Right cardiac atrium (tissue), 5 donors: ENCODE data around the gene RDH16. TPM values are rescaled to one million over a fixed set of nuclear protein-coding genes. Genes with fewer than 3 reads are reported as not detected.
"Not testable (repeated sequence)": the region's sequence is repeated elsewhere in the genome, so short reads cannot be mapped to it uniquely, and the experiment has no call there.

Source experiments
- ATAC-seq, 2 donors: fragments of 200-7000 bp; cut with Tn5 transposase; one replicate each; pipeline versions ENCODE4 v1.8.0 to v1.9.1; 2020; ENCODE audit warnings: moderate library complexity in 2 of 2, mild to moderate bottlenecking in 1 of 2
- DNase-seq, 3 donors: peaks; one replicate each; pipeline ENCODE4 v3.0.0-alpha.2; 2020
- H3K27ac ChIP-seq: one replicate; pipeline ENCODE4 v1.5.1; 2013; ENCODE audit warnings: mild to moderate bottlenecking, low read length, control low read depth, moderate library complexity
- H3K27me3 ChIP-seq: one replicate; pipeline ENCODE4 v1.6.1; 2013; ENCODE audit not compliant: control insufficient read depth, insufficient read depth
- H3K4me1 ChIP-seq: one replicate; pipeline ENCODE4 v1.6.1; 2013; ENCODE audit warnings: low read length; ENCODE audit not compliant: control insufficient read depth, insufficient read depth
- H3K4me3 ChIP-seq: one replicate; pipeline ENCODE4 v1.5.1; 2013; ENCODE audit warnings: low read length, control low read depth
- H3K9me3 ChIP-seq: one replicate; pipeline ENCODE4 v1.6.1; 2013; ENCODE audit warnings: low read length; ENCODE audit not compliant: control insufficient read depth
- WGBS: extraction: QIAGEN DNeasy Blood & Tissue Kit; methylation state at CpG from one replicate; pipeline ENCODE4 v1.1.7; 2013; 5-methylcytosine and 5-hydroxymethylcytosine counted together
- intact Hi-C, 4 donors: fragments of 100-400 bp; cut with DNase I; formaldehyde crosslinking; loops; one replicate each; pipeline versions ENCODE4 v1.11.0 to v1.14.0; 2022 to 2023
- polyA plus RNA-seq: library from polyadenylated mRNA; stranded (reverse); fragments of 200-250 nt; gene quantifications from one replicate; pipeline ENCODE4 v1.2.3, GENCODE V29; 2013
- total RNA-seq, 4 donors: library from RNA; stranded (reverse); fragmentation: NEBNext Ultra II Directional; extraction: Animal tissue kit (Norgen Biotek cat#: 25700); gene quantifications; one replicate each; pipeline ENCODE4 v1.2.1, GENCODE V29; 2021
- donor health status: healthy with polysubstance abuse.
- donor health status: DM: no; HTN: yes; CAD: no.
- donor health status: DM: no; HTN: no; CAD: no.
- donor health status: DM: no; HTN: yes; CAD: no; lungs with severe emphysema.
- donor health status: DM: yes; HTN: yes; CAD: no.

The RDH16 gene
- total and polyA plus RNA-seq, 5 donors = 0.06 to 0.31 (median 0.28) TPM

- ATAC-seq (peak; percentile 83 to 88), DNase-seq (peak; percentile 49 to 68 (median 65))
- H3K27me3 ChIP-seq = no peaks in the 10 kb centered on the region
- H3K9me3 ChIP-seq = no peaks in the 10 kb centered on the region
- H3K27ac ChIP-seq = no peak overlapping the region
- H3K4me1 ChIP-seq = peaks cover 6% of the 10 kb centered on the region
- 11% methylated on average over 5 of the region's 5 CpGs for WGBS
- intact Hi-C loops = loop anchor here in 2 of 4 donors (5.0 to 10.0 kb wide), 2 partner anchors 143 to 226 kb away; partner anchors contain the start of gene HSD17B6 (in 2 of the 2)
- H3K4me3 ChIP-seq = no peak overlapping the region
Observed at GRCh38 chr12:56988207-56988739, 30.9 kb upstream of the RDH16 start.

GRCh38 chr12:56987551-56988053 is 30.2 kb upstream of the RDH16 start:
- intact Hi-C loops = loop anchor here in 3 of 4 donors (2.0 to 10.0 kb wide), 3 partner anchors 143 to 225 kb away; partner anchors contain the start of gene HSD17B6 (in 3 of the 3)
- DNase-seq (peak; percentile 80 to 91 (median 90)), ATAC-seq (peak; percentile 81 to 84)
- WGBS = 23% methylated on average over 11 of the region's 11 CpGs
- Histone ChIP-seq H3K9me3 (no peaks in the 10 kb centered on the region), H3K27me3 (no peaks in the 10 kb centered on the region), H3K4me3 (no peak overlapping the region), H3K27ac (no peak overlapping the region), H3K4me1 (peaks cover 6% of the 10 kb centered on the region)

- ATAC-seq = no peak
- Histone ChIP-seq H3K4me3 (no peak overlapping the region), H3K9me3 (no peaks in the 10 kb centered on the region), H3K27me3 (no peaks in the 10 kb centered on the region), H3K27ac (no peak overlapping the region), H3K4me1 (peaks cover 6% of the 10 kb centered on the region)
- no peak for DNase-seq
- intact Hi-C loops = loop anchor here in 3 of 4 donors (2.0 to 10.0 kb wide), 3 partner anchors 142 to 225 kb away; partner anchors contain the start of gene HSD17B6 (in 3 of the 3)
Observed at GRCh38 chr12:56987011-56987410, 29.6 kb upstream of the RDH16 start.

GRCh38 chr12:56985714-56986113 is 28.3 kb upstream of the RDH16 start:
- H3K27ac ChIP-seq, ATAC-seq, H3K4me3 ChIP-seq, DNase-seq, H3K27me3 ChIP-seq, H3K4me1 ChIP-seq, H3K9me3 ChIP-seq: not testable (repeated sequence)
- WGBS = 81% methylated on average over 5 of the region's 6 CpGs
- intact Hi-C loops = loop anchor here in 3 of 4 donors (2.0 to 10.0 kb wide), 3 partner anchors 141 to 223 kb away; partner anchors contain the start of gene HSD17B6 (in 3 of the 3)

DNA sequence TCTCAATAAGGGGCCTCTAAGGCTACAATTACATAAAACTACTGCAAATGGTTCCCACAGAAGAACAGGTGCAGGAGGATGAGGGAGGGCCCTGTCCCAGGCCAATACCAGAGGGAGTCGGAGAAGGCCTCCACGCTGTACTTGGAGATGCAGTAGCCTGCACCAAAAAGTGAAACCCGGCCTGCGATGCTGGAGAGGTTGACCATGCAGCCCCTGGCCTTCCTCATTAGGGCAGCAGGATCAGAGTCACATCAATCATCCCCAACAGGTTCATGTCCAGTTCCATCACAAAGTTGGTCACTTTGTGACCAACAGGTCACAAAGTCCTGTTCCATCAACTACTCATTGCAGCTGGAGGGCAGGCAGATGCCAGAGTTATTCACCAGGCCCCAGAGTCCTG is 26.0 kb upstream of the RDH16 start:
- H3K9me3 ChIP-seq = no peaks in the 10 kb centered on the region
- 73% methylated on average over 4 of the region's 4 CpGs for WGBS
- DNase-seq = no peak
- H3K4me1 ChIP-seq = peaks cover 6% of the 10 kb centered on the region
- ATAC-seq = no peak
- H3K27ac ChIP-seq = no peak overlapping the region
- no peak overlapping the region for H3K4me3 ChIP-seq
- intact Hi-C loops = loop anchor here in 1 of 4 donors (10.0 kb wide), 1 partner anchor 139 kb away; no protein-coding TSS in a partner anchor
- H3K27me3 ChIP-seq = no peaks in the 10 kb centered on the region

DNA sequence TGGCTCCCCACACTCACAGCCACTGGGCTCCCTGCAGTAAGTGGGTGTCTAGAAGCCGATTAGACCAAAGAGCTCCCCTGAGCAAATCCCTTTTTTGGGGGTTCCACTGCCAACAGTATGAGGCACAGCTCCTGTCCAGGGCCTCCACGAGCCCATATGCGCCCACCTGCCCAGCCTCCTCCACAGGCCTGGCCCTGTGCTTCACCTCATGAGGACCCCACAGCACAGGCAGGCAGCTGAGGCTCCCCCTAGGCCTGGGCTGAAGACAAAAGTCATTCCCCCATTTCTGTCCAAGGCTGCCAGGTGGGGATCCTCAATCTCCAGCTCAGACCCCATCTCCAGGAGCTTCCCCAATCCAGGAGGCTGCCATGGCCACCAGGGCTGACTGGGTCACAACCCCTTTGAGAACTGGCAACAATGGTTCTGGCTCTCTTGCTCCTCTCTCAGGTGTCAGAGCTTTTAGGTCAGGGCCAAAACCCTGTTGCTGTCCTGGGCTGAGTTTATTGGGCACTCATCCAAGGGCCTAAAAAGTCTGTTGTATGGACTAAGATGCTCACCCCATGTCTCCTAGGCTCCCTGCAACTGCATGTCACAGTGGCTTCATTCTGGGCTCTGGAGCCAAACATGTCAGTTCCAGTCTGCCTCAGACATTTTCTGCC is 25.3 kb upstream of the RDH16 start:
- H3K4me1 ChIP-seq, H3K4me3 ChIP-seq, H3K9me3 ChIP-seq, ATAC-seq, DNase-seq, H3K27me3 ChIP-seq, H3K27ac ChIP-seq: not testable (repeated sequence)
- 92% methylated on average over 3 of the region's 3 CpGs for WGBS
- intact Hi-C loops = loop anchor here in 1 of 4 donors (10.0 kb wide), 1 partner anchor 138 kb away; no protein-coding TSS in a partner anchor

DNA sequence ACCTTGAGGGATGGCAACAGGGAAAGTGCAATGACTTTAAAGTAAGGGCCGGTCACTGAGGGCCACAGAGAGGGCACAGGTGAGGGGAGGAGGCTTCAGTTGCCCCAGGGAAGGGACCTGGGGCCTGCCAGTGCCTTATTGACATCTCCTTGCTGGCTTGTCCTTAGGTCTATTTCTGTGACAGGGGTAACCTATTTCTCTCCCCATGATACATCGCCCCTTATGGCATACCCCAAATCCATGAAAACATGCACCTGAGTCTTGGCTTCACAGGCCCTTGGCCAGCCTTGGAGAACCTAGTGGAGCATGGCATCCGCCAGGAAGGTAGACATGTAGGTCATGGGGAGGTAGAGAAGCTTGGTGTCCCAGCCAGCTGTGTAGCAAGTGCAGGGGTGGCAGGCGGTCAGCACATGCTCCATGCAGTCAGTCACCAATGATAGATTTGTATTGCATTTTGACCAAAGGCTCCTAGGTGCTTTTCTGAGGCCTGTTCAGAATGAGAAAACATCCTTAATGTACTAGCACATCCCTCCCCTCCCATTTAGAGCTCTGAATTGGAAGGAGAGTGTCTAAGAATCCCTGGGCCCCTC is 23.6 kb upstream of the RDH16 start:
- 93% methylated on average over 4 of the region's 4 CpGs for whole genome bisulfite sequencing
- DNase-seq (no peak), ATAC-seq (no peak)
- intact Hi-C loops = loop anchor here in 1 of 4 donors (10.0 kb wide), 1 partner anchor 136 kb away; no protein-coding TSS in a partner anchor
- Histone ChIP-seq H3K4me3 (no peak overlapping the region), H3K4me1 (no peaks in the 10 kb centered on the region), H3K9me3 (no peaks in the 10 kb centered on the region), H3K27ac (no peak overlapping the region), H3K27me3 (no peaks in the 10 kb centered on the region)

DNA sequence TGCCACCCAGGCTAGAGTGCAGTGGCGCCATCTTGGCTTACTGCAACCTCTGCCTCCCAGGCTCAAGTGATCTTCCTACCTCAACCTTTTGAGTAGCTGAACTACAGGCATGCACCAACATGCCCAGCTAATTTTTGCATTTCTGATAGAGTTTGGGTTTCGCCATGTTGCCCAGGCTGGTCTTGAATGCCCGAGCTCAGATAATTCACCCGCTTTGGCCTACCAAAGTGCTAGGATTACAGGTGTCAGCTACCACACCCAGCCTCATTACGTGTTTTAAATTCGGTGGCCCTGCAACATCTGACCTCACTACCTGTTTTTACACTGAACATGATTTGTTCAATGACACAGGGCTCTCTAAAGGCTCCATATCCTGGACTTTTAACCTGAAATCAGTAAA is 22.9 kb upstream of the RDH16 start:
- DNase-seq (no peak), ATAC-seq (no peak)
- Histone ChIP-seq H3K27ac (no peak overlapping the region), H3K4me3 (no peak overlapping the region), H3K9me3 (no peaks in the 10 kb centered on the region), H3K4me1 (no peaks in the 10 kb centered on the region), H3K27me3 (no peaks in the 10 kb centered on the region)
- intact Hi-C loops = loop anchor here in 1 of 4 donors (10.0 kb wide), 1 partner anchor 135 kb away; no protein-coding TSS in a partner anchor
- WGBS = 97% methylated on average over 6 of the region's 6 CpGs

DNA sequence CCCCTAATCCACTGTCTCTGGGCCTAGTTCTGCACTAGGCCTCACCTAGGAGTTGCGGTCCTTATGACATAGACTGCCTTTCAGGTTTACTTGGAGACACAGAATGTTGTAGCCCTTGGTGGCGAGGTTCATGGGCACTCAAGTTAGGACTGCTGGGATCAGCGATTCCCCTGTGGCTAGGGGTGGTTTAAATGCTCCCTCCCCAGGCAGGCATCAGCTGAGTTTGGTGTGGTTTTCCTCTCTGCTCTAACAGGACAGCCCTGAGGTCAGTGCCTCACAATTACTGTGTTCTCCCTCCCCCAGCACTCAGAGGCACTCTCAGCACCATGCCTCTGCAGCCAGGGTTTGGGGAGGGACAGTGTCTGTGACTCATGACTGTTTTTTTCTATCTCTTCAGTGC is 22.2 kb upstream of the RDH16 start:
- no peaks in the 10 kb centered on the region for H3K9me3 ChIP-seq
- H3K27me3 ChIP-seq = no peaks in the 10 kb centered on the region
- DNase-seq (no peak), ATAC-seq (no peak)
- no peaks in the 10 kb centered on the region for H3K4me1 ChIP-seq
- no peak overlapping the region for H3K27ac ChIP-seq
- 97% methylated on average over 3 of the region's 3 CpGs for WGBS
- no peak overlapping the region for H3K4me3 ChIP-seq
- intact Hi-C loops = loop anchor here in 1 of 4 donors (10.0 kb wide), 1 partner anchor 135 kb away; no protein-coding TSS in a partner anchor

DNA sequence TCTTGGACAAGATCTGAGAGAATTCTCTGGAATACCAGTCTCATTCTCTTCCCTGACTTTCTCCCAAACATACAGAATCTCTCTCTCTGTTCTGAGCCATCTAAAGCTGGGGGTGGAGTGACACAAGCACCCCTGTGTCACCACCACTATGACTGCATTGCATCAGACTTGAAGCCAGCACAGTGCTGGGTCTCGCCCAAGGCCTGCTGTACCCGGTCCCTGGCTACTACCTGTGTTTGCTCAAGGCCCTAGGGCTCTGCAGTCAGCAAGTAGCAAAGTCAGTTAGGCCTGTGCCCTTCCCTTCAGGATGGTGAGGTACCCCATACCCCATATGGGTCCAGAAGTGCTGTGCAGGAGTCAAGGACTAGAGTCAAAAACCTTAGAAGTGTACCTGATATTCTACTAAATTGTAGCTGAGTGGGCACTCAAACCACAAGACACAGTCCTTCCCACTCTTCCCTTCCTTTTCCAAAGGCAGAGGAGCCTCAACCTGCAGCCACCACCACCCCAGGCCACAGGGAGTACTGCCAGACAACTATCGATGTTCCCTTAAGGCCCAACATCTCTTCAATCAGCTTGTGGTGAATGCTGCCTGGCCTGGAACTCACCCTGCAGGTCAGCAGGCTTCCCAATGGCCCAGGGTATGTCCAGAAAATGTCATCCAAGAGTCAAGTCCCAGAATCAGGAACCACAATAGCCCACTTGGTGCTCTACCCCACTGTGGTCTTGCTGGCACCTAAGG is 21.2 kb upstream of the RDH16 start:
- no peak for DNase-seq
- Histone ChIP-seq H3K4me3 (no peak overlapping the region), H3K4me1 (no peaks in the 10 kb centered on the region), H3K9me3 (no peaks in the 10 kb centered on the region), H3K27me3 (no peaks in the 10 kb centered on the region), H3K27ac (no peak overlapping the region)
- ATAC-seq = no peak
- intact Hi-C loops = no loop called here
- 88% methylated on average over 3 of the region's 3 CpGs for WGBS
